HG02973 (cell line): ENCODE measurements around the gene GALM.
A peak's percentile ranks its signal among the peaks of the same experiment; 100 is the strongest.

Source experiments
- ATAC-seq: cut with Tn5 transposase; IDR thresholded peaks from one replicate; pipeline ENCODE4 v1.9.1; 2021; ENCODE audit warnings: moderate library complexity; ENCODE audit not compliant: unreplicated experiment

Gene GALM

DNA sequence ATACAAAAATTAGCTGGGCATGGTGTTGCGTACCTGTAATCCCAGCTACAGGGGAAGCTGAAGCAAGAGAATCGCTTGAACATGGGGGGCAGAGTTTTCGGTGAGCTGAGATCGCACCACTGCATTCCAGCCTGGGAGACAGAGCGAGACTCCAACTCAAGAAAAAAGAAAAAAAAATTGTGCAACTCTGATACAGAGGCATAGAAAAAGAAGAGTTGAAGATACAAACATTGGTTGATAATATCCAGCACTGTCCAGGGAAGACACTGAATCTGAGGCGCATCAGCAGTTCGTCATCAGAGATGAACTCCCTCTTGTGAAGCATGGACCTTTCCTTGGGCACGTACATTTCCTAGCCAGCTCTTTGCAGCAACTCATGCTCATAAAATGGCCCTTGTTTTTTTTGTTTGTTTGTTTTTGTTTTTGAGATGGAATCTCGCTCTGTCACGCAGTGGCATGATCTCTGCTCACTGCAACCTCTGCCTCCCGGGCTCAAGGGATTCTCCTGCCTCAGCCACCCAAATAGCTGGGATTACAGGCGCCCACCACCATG, 16.7 kb upstream of the GALM start:
- ATAC-seq: no peak

DNA sequence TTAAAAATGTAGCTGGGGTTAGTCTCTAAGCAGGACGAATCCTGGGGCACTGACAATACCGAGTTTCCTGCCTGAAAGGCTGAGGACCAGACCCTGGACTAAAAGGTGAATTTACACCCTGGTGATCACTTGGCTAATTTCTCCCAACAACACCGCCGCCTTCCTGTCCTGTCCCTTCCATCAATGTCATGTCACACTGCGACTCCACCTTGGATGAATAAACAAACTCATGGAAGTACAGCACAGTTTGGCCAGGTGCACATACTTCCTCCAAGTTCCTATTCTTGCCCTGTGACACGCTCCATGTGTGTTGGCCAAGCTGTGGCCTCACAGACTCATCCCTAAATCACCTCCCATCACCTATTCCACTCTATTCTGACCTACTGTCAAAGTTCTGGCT, 15.9 kb upstream of the GALM start:
- no peak for ATAC-seq

DNA sequence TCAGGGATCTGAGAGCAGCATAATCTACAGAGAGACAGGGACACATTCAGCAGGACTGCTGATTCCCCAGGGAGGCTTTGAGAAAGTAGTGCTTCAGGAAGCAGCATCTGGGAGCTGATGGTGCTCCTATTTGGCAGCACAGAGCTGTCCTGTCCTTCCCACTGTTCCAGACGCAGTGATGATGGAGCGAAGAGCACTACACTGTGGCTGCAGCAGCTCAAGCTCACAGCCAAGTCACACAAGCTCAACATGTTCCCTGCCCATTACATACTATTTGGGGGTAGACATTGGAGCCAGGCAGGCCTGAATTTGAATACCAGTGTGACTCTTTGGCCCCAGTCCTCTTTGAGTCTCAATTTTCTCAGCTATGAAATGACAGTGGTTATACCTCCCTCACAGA, 15.2 kb upstream of the GALM start:
- no peak for ATAC-seq

DNA sequence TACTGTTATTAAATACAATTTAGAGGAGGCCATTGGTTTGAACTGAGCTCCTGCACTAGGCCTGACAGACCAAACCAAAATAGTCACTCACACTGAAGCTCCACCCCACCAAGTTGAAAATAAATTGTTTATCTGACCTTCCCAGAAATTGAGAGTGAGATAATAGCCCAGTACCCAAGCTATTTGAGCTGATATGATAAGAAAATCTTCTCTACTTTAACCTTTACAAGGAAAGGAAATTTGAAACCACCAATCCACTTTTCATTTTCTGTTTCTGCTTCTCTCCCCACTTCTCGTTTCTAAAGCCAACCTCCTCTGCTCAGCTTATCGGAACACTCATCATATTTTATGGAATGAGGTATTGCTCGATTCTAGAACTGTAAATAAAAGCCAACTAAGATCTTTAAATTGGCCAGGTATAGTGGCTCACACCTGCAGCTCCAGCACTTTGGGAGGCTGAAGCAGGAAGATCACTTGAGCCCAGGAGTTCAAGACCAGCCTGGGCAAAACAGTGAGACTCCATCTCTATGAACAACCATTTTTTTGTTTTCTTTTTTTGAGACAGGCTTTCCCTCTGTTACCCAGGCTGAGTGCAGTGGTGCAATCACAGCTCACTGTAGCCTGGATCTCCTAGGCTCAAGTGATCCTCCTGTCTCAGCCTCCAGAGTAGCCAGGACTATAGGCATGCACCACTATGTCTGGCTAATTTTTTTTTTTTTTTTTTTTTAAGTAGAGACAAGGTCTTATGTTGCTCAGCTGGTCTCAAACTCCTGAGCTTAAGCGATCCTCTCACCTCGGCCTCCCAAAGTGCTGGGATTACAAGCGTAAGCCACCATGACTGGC, 13.3 kb upstream of the GALM start:
- no peak for ATAC-seq

DNA sequence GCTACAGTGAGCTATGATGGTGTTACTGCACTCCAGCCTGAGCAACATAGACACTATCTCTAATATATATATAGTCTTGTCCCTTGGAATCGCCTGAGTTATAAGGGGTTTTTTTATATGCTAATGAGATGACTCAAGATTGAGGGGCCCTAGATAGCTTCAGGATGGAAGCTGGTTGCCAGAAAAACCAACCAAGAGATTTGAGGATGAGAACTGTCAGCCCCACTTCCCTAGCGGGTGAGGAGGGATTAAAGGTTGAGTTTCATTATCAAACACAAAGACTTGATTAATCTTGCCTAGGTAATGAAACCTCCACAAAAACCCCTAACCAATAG, 12.6 kb upstream of the GALM start:
- no peak for ATAC-seq

DNA sequence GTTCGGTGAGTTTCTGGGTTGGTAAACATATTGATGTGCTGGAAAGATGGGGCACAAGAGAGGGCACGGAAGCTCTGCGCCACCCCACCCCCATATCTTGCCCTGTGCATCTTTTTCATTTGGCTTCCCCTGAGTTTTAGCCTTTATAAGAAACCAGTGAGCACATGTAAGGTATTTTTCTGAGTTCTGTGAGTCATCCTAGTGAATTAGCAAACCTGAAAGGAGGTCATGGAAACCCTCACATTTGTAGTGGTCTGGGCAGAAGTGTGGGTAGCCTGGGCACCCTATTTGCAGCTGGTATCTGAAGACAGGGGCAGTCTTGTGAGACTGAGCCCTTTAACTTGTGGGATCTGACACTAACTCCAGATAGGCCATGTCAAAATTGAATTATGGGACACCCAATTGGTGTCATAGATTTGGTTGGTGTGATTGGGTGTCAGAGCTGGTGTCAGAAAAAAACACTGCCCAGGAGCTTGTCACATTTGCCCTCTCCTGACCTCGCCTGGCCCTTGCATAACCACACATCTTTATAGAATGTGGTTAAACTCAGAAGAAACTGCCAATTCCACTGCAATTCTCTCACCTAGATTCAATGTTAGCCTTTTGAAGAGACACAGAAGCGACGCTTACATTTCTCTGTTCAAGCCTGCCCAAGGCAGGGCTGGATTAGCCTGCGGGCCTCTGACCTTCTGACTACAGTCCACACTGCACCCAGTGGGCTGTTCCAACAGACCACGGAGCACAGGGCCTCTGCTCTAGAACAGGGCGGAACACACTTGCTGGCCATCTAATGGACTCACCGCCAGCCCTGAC, 12.0 kb upstream of the GALM start:
- no peak for ATAC-seq

DNA sequence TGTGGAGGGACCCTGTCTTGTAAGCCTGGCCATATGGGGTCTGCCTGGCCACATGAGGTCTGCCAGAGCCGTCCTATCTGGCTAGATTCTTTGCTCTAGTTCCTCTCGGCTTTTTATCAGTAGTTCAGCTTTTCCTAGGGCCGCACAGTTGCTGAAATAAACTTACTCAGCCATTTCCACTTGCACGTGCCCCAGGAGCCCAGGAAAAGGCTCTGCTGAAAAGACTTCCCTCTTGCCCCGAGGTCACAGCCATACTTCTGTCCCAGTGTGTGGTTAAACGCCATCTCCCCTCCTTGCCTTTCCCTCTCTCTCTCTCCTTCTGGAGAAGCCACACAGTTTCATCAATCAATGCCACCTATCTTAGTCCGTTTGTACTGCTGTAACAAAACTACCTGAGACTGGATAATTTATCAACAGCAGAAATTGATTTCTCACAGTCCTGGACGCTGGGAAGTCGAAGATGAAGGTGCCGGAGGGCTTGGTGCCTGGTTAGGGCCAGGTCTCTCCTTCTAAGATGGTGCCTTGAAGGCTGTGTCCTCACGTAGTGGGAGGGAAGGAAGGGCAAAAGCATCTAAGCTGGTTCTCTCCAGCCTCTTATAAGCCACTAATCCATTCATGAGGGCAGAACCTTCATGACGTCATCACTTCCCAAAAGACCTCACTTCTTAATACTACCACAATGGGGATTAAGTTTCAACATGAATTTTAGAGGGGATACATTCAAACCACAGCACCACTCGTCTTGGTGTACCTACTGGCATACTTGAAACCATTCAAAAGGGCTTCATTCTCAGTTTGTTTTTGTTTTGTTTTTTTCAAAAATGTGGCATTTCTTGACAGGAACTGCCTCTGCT, 11.2 kb upstream of the GALM start:
- no peak for ATAC-seq

DNA sequence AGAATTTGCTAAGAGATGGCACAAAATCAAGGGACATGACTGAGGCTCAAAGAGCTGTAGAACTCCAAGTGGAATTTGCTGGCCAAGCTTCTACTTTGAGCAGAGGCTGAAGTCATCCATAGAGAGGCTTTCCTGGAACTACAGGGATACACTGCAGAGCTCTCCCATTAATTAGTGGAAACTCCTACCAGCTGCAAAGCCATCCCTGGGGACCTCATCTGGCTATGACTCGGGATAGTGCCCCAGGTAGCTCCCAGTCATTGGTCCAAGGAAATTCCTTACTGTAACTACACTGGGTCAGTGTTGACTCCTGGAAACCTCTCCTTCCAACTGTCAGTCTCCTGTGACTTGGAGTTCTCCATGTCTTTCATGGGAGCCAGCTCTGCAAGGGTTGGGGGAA, 10.5 kb upstream of the GALM start:
- no peak for ATAC-seq

DNA sequence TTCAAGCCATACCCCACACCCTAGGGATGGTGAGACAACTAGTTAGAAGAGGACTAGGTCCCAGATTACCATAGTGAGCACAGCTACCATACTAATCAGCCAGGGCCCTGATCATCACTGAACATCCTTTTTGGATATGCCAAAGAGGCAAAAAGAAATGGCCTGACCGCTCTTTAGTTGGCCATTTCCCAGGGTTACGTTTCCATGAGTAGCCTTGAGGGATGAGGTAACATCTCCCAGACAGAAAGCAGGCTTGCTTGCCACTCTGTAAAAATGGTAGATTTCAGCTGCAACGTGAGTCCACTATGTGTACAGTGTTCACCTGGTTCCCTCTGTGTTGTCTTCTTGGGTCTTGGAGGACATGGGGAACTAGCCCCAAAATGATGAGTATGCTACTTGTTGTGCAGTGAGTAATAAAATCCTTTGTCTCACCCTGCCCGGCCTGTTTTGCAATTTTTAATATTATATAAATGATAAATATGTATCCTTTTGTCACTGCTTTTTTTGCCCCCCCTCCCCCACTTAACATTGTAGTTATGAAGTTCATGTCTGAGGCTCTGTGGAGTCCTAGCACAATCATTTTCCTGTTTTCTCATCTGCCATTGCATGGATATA, 8.9 kb upstream of the GALM start:
- no peak for ATAC-seq

DNA sequence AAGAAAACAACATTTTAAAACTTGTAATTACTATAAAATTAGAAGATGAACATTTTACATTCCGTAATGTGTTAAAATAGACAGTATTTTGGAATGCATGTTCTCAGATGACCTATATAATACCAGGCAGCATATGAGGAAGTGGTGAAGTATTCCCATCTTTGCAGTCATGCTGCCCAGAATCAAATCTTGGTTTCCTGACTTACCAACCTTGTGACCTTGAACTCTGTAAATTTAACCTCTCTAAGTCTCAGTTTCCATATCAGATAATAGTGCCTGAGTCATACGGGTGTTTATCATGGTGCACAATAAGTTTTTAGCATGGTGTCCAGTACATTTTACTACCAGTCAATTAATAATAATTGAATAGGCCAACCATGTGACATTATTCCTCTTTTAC, 7.3 kb upstream of the GALM start:
- no peak for ATAC-seq

DNA sequence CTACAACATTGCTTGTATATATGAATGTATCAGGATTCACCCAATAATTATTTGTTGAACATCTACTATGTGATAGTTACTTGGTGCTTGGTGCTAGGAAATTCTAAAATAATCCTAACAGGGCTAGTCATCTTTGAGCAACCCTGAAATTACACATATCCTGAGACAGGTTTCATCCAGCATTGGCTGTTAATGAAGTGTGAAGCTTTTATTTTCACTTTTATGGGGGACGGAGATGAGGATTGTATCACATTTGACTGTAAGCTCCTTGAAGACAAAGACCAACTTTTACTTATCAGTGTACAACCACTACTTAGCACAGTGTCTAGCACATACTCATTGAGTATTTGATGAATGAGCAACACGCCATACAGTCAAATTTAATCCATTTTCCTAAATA, 6.8 kb upstream of the GALM start:
- no peak for ATAC-seq

DNA sequence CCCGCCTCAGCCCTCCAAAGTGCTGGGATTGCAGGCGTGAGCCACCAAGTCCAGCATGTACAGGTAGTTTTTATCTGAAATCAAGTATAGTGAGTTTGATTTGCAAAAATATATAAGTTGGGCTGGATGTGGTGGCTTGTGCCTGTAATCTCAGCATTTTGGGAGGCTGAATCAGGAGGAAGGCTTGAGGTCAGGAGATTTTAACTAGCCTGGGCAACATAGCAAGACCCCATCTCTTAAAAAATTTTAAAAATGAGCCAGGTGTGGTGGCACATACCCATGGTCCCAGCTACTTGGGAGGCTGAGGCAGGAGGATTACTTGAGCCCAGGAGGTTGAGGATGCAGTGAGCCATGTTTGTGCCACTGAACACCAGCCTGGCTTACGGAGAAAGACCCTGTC, 5.6 kb upstream of the GALM start:
- no peak for ATAC-seq

DNA sequence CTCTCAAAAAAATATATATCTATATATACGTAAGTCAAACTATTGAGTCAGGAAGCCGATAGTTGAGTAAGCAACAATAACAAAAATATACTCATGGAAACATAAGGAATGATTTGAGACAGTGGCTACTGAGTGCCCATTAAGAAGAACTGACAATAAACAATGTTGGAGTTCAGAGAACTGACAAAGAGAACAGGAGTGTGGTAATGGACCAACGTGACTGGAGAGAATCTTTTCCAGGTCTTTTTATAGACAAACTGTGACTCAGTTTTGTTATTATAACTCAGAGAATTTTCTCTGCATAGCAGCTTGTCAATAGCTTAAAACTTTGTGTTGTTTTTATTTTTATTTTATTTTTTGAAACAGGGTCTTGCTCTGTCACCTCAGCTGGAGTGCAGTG, 4.6 kb upstream of the GALM start:
- ATAC-seq: no peak

DNA sequence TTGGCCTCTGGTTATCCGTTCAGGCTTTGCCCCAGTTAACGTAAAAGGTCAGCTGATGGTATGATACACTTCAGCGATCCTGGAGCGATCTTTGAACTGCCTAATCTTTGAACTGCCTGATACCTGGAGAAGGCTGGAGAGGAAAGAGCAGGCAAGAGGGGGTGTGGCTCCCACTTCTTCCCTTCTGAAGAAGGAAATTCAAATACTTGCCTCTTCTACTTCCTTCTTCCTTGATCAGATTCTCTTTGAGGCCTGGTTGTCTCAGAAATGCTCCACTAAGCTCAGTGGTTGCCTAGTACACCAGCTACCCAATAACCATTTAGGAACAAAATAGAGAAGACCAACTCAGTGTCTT, 619 bp downstream of the GALM start:
- peak; percentile 7 for ATAC-seq

DNA sequence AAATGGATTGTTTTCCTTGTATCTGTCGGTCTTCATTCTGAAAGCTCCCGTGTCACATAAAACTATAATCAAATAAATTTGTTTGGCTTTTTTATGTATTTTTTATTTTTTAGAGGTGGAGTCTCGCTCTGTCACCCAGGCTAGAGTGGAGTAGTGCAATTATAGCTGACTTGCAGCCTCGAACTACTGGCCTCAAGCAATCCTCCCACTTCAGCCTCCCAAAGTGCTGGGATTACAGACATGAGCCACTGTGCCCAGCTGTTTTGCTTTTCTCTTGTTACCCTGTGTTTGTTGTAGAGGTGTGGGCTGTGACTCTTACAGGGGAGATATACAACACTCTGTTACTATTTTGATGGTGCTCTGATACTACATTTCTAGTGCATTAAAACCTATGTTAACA, 2.2 kb downstream of the GALM start:
- no peak for ATAC-seq

DNA sequence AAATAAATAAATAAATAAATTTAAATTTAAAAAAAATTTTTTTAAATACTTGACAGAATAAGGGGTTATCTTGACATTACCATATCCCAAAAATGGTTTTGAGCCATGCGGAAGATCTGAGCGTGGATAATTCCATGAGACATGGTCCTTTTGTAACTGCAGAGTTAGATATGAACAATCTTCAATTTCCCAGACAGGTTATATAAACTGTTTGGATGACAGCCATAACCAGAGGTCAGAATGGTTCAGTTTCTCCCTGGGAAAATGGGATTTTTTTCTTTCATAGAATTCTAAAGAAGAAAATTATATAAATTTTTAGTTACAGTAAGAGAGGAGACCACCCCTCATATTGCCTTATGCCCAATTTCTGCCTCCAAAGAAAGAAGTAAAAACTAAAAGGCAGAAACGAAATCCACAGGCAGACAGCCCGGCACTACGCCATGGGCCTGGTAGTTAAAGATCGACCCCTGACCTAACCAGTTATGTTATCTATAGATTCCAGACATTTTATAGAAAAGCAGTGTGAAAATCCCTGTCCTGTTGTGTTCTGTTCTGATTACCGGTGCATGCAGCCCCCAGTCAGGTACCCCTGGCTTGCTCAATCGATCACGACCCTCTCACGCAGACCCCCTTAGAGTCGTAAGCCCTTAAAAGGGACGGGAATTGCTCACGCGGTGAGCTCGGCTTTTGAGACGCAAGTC, 3.0 kb downstream of the GALM start:
- ATAC-seq: no peak

DNA sequence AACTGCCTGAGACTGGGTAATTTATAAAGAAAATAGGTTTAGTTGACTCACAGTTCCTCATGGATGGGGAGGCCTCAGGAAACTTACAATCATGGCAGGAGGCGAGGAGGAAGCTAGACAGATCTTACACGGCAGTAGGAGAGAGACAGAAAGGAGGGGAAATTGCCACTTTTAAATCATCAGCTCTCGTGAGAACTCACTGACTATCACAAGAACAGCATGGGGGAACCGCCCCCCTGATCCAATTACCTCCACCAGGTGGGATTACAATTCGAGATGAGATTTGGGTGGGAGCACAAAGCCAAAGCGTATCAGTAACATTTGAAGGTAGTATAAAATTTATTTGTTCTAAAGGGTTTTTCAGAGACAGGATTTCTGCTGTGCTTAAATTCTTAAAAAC, 5.4 kb downstream of the GALM start:
- ATAC-seq: no peak

DNA sequence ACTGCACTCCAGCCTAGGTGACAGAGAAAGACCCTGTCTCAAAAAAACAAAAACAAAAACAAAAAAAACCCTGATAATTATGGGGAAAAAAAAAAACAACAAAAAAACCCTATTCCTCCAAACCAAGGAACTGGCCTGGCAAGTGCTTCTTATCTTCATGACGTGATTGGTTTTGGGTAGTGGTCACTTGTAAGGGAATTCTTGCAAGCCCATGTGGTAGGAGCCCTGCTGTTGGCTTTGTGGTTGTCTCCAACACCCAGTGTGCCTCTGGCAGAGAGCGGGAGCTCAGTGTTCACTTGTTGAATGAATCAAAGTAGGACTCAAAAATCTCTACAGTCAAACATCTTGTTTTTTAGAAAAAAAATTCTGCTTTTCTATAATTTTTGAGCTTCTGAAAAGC, 6.0 kb downstream of the GALM start:
- no peak for ATAC-seq

DNA sequence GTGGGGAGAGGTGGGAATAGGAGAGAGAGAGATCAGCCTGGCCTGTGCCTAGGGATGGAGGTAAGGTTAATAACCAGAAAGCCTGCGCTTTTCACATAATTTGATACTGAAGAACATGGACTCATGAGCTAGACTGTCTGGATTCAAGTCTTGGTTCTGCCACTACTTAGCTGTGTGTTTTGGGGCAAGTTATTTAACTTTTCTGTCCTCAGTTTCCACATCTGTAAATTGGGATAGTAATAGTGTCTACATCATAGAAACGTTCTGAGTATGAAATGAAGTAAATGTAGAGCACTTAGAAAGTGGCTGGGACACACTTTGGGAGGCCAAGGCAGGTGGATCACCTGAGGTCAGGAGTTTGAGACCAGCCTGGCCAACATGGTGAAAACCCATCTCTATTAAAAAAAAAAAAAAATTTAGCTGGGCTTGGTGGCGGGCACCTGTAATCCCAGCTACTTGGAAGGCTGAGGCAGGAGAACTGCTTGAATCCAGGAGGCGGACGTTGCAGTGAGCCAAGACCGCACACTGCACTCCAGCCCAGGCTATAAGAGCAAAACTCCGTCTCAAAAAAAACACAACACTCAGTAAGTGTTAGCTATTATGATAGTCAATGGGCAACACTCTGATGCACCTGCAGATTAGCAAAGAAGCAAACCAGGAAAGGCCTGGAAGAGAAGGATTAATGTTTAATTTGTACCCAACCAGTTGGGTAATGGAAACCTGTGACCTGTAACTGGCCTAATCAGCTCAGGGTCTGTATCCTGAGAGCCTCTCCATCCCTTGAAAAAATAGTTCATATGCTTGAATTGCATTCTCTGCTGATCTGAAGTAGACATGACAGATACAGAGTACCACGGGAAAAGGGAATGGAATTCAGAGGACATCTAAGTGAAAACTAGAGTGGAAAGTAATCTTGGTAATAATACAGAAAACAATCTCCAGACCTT, 6.8 kb downstream of the GALM start:
- no peak for ATAC-seq
